Keratinocyte (primary cell): Measurements from ENCODE around the gene SIAH2. TPM values are rescaled to one million over a fixed set of nuclear protein-coding genes. Genes with fewer than 3 reads are reported as not detected.

Experiments
- DNase-seq: peaks from one replicate; pipeline ENCODE4 v3.0.0-alpha.2; 2011; ENCODE audit warnings: low read depth, missing footprints, low spot score
- FAIRE-seq: peaks from 2 replicates; lab custom pipeline; 2011; peaks lifted over from hg19 to GRCh38; lab: Jason Lieb, UNC
- H2AFZ ChIP-seq: 2 replicates; pipeline ENCODE4 v1.6.0; 2012; ENCODE audit warnings: low read length, control low read depth, inconsistent platforms; ENCODE audit not compliant: control insufficient read depth
- H3K27ac ChIP-seq: 2 replicates; pipeline ENCODE4 v1.5.1; 2011; ENCODE audit warnings: low read length; ENCODE audit not compliant: control insufficient read depth, insufficient read depth
- H3K27me3 ChIP-seq: 3 replicates; pipeline ENCODE4 v1.6.0; 2011; ENCODE audit warnings: low read length; ENCODE audit not compliant: control insufficient read depth, insufficient read depth; ENCODE audit errors: extremely low read depth
- H3K36me3 ChIP-seq, 2 experiments: 2 replicates in 1 of 2; 3 replicates in 1 of 2; pipeline ENCODE4 v1.5.1; 2011; ENCODE audit warnings: low read length in 2 of 2, mild to moderate bottlenecking in 1 of 2; ENCODE audit not compliant: control insufficient read depth in 2 of 2, insufficient read depth in 2 of 2; ENCODE audit errors: extremely low read depth in 1 of 2
- H3K4me1 ChIP-seq: 3 replicates; pipeline ENCODE4 v1.5.1; 2011; ENCODE audit warnings: low read length; ENCODE audit not compliant: control insufficient read depth, insufficient read depth; ENCODE audit errors: extremely low read depth
- H3K4me2 ChIP-seq: 3 replicates; pipeline ENCODE4 v1.6.0; 2011; ENCODE audit warnings: low read depth, low read length; ENCODE audit not compliant: control insufficient read depth, insufficient read depth; ENCODE audit errors: extremely low read depth
- H3K4me3 ChIP-seq, 3 experiments: fragments of 200-600 bp in 1 of 3; sonication (generic) in 1 of 3; 2 replicates in 2 of 3; 3 replicates in 1 of 3; pipeline ENCODE4 v1.5.1; 2011 to 2016; ENCODE audit warnings: low read length in 3 of 3, mild to moderate bottlenecking in 3 of 3, control low read depth in 2 of 3, inconsistent platforms in 1 of 3, low read depth in 1 of 3, mixed read lengths in 1 of 3, mixed run types in 1 of 3, moderate library complexity in 1 of 3; ENCODE audit not compliant: control insufficient read depth in 2 of 3, insufficient read depth in 2 of 3; ENCODE audit errors: extremely low read depth in 1 of 3
- H3K79me2 ChIP-seq: 2 replicates; pipeline ENCODE4 v1.6.0; 2012; ENCODE audit warnings: low read length; ENCODE audit not compliant: control insufficient read depth, insufficient read depth
- H3K9ac ChIP-seq: 3 replicates; pipeline ENCODE4 v1.6.0; 2011; ENCODE audit warnings: low read length; ENCODE audit not compliant: control insufficient read depth, insufficient read depth; ENCODE audit errors: extremely low read depth
- H3K9me1 ChIP-seq: 3 replicates; pipeline ENCODE4 v1.6.0; 2011; ENCODE audit warnings: low read length; ENCODE audit not compliant: control insufficient read depth, insufficient read depth; ENCODE audit errors: extremely low read depth
- H3K9me3 ChIP-seq: 2 replicates; pipeline ENCODE4 v1.5.1; 2012; ENCODE audit warnings: low read depth, low read length; ENCODE audit not compliant: control insufficient read depth
- H4K20me1 ChIP-seq: 3 replicates; pipeline ENCODE4 v1.6.0; 2011; ENCODE audit warnings: low read length; ENCODE audit not compliant: control insufficient read depth, insufficient read depth; ENCODE audit errors: extremely low read depth
- EZH2 ChIP-seq: IDR thresholded peaks from one replicate; pipeline ENCODE4 v1.6.1; 2012; ENCODE audit warnings: inconsistent platforms, mild to moderate bottlenecking, low read length, moderate library complexity
- dilution Hi-C: fragments of 300-500 bp; cut with MboI; formaldehyde crosslinking; loops from one replicate; pipeline ENCODE4 v1.7.0; 2020; ENCODE audit warnings: low sequenced_read_pairs; ENCODE audit not compliant: extremely low pct_ligation_motif_present
- polyA plus RNA-seq, 5 experiments: library from polyadenylated mRNA; depleted of rRNA in 3 of 5; stranded (reverse) in 3 of 5; stranded (forward) in 1 of 5; unstranded in 1 of 5; fragments of >200 nt; gene quantifications; 1 replicate in 1 of 5; 2 replicates in 3 of 5; 3 replicates in 1 of 5; pipeline versions ENCODE4 v1.2.1 to v1.2.3, GENCODE V29; 2011 to 2012; ENCODE audit warnings: missing spikeins in 2 of 5, low read depth in 1 of 5, low replicate concordance in 1 of 5
- TF ChIP-seq, protein P1 (sequence below), 3 experiments: IDR thresholded peaks in 1 of 3; conservative IDR thresholded peaks in 1 of 3; optimal IDR thresholded peaks in 1 of 3; 2 replicates in 2 of 3; 3 replicates in 1 of 3; pipeline versions ENCODE3 to v1.5.1; 2011; ENCODE audit warnings: low read length in 3 of 3, mild to moderate bottlenecking in 3 of 3, moderate library complexity in 2 of 3, control low read depth in 1 of 3, inconsistent platforms in 1 of 3; ENCODE audit not compliant: insufficient read depth in 2 of 3; ENCODE audit errors: extremely low read depth in 1 of 3

SIAH2 gene
- polyA plus RNA-seq, 1 donor (not counting 4 experiments of a cell fraction or from before 2014, with no cell fraction given), result 44.8 TPM

GRCh38 chr3:150725548-150725947 is 37.4 kb downstream of the SIAH2 start:
- Histone ChIP-seq H3K79me2 (no peaks in the 10 kb centered on the region), H3K4me1 (peaks cover 37% of the 10 kb centered on the region), H4K20me1 (no peaks in the 10 kb centered on the region), H3K4me3 (peak overlapping the region in 1 of 3 experiments; percentile 17), H3K27ac (peak overlapping the region; percentile 76), H3K36me3 (no peaks in the 10 kb centered on the region), H3K9me3 (no peaks in the 10 kb centered on the region), H3K9me1 (no peaks in the 10 kb centered on the region), H3K27me3 (no peaks in the 10 kb centered on the region), H2AFZ (peak overlapping the region; percentile 79), H3K9ac (peak overlapping the region; percentile 36), H3K4me2 (peak overlapping the region; percentile 70)
- dilution Hi-C loops, result no loop called here
- TF ChIP-seq EZH2, result no peak
- TF ChIP-seq, protein P1, sequence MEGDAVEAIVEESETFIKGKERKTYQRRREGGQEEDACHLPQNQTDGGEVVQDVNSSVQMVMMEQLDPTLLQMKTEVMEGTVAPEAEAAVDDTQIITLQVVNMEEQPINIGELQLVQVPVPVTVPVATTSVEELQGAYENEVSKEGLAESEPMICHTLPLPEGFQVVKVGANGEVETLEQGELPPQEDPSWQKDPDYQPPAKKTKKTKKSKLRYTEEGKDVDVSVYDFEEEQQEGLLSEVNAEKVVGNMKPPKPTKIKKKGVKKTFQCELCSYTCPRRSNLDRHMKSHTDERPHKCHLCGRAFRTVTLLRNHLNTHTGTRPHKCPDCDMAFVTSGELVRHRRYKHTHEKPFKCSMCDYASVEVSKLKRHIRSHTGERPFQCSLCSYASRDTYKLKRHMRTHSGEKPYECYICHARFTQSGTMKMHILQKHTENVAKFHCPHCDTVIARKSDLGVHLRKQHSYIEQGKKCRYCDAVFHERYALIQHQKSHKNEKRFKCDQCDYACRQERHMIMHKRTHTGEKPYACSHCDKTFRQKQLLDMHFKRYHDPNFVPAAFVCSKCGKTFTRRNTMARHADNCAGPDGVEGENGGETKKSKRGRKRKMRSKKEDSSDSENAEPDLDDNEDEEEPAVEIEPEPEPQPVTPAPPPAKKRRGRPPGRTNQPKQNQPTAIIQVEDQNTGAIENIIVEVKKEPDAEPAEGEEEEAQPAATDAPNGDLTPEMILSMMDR (optimal IDR thresholded peaks at IDR 0.05 in 1 of 3, IDR thresholded peaks at IDR 0.05 in 1 of 3, conservative IDR thresholded peaks at IDR 0.05 in 1 of 3; ENCODE audit: extremely low read depth in 1 of 3, insufficient read depth in 2 of 3, low read length in 3 of 3), result peak; percentile 11 to 52 (median 12)
- FAIRE-seq (peak; percentile 84), DNase-seq (no peak)

DNA sequence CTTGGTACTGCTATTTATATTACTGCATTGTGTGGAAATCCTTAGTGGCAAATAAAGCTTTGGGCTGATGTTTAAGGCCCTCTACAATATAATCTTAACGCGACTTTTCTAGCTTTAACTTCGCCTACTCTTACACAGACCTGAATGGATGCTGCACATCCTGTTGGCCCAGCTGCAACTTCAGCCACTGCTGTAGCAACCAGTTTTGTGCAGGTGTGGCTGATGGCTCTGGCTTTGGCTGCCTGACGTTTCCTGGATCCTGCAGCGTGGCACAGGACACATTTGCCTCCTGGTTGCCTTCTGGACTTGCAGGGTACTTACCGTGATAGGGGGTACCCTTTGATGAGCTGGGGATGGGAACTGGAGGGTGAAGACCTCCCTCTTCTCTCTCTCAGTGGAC is 39.0 kb downstream of the SIAH2 start:
- H3K36me3 ChIP-seq, result no peaks in the 10 kb centered on the region
- no peak overlapping the region for H3K27ac ChIP-seq
- no peak for TF ChIP-seq EZH2
- TF ChIP-seq, protein P1 (optimal IDR thresholded peaks at IDR 0.05 in 1 of 3, IDR thresholded peaks at IDR 0.05 in 1 of 3, conservative IDR thresholded peaks at IDR 0.05 in 1 of 3; ENCODE audit: extremely low read depth in 1 of 3, insufficient read depth in 2 of 3, low read length in 3 of 3), result no peak
- no peak for DNase-seq
- H3K4me1 ChIP-seq, result peaks cover 37% of the 10 kb centered on the region
- H3K27me3 ChIP-seq, result no peaks in the 10 kb centered on the region
- H3K4me2 ChIP-seq, result no peak overlapping the region
- dilution Hi-C loops, result no loop called here
- no peaks in the 10 kb centered on the region for H4K20me1 ChIP-seq
- no peaks in the 10 kb centered on the region for H3K9me1 ChIP-seq
- H3K9ac ChIP-seq, result no peak overlapping the region
- H3K4me3 ChIP-seq, result no peak overlapping the region
- H2AFZ ChIP-seq, result no peak overlapping the region
- no peaks in the 10 kb centered on the region for H3K9me3 ChIP-seq
- no peak for FAIRE-seq
- no peaks in the 10 kb centered on the region for H3K79me2 ChIP-seq
